ENCODE results near the gene RPL29.

GRCh38 chr3:51966016-51966415 is 29.7 kb downstream of the RPL29 start:
- TF ChIP-seq, protein P1, sequence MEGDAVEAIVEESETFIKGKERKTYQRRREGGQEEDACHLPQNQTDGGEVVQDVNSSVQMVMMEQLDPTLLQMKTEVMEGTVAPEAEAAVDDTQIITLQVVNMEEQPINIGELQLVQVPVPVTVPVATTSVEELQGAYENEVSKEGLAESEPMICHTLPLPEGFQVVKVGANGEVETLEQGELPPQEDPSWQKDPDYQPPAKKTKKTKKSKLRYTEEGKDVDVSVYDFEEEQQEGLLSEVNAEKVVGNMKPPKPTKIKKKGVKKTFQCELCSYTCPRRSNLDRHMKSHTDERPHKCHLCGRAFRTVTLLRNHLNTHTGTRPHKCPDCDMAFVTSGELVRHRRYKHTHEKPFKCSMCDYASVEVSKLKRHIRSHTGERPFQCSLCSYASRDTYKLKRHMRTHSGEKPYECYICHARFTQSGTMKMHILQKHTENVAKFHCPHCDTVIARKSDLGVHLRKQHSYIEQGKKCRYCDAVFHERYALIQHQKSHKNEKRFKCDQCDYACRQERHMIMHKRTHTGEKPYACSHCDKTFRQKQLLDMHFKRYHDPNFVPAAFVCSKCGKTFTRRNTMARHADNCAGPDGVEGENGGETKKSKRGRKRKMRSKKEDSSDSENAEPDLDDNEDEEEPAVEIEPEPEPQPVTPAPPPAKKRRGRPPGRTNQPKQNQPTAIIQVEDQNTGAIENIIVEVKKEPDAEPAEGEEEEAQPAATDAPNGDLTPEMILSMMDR (IDR thresholded peaks at IDR 0.05) = no peak
- TF ChIP-seq POLR2AphosphoS5 (IDR thresholded peaks at IDR 0.05; ENCODE audit: insufficient read depth in 1 of 2, low read depth in 1 of 2) = no peak
